Astrocyte (in vitro differentiated cells and primary cell): Measurements from ENCODE around the gene DLX3. TPM values are rescaled to one million over a fixed set of nuclear protein-coding genes. Genes with fewer than 3 reads are reported as not detected.

ENCODE experiments used
- DNase-seq: peaks from one replicate; pipeline ENCODE4 v3.0.0-alpha.2; 2010; ENCODE audit warnings: low read depth
- FAIRE-seq: peaks from 2 replicates; lab custom pipeline; 2011; peaks lifted over from hg19 to GRCh38; lab: Jason Lieb, UNC
- H2AFZ ChIP-seq: 2 replicates; pipeline ENCODE4 v1.6.0; 2012; ENCODE audit warnings: low read depth, low read length, inconsistent platforms
- H3K27ac ChIP-seq: 2 replicates; pipeline ENCODE4 v1.5.1; 2011; ENCODE audit warnings: low read depth, low read length, inconsistent platforms
- H3K27me3 ChIP-seq: 2 replicates; pipeline ENCODE4 v1.6.0; 2011; ENCODE audit warnings: low read length, inconsistent platforms; ENCODE audit not compliant: insufficient read depth
- H3K36me3 ChIP-seq: 2 replicates; pipeline ENCODE4 v1.5.1; 2011; ENCODE audit warnings: low read length, inconsistent platforms; ENCODE audit not compliant: insufficient read depth
- H3K4me1 ChIP-seq: 2 replicates; pipeline ENCODE4 v1.5.1; 2011; ENCODE audit warnings: low read length, inconsistent platforms; ENCODE audit not compliant: insufficient read depth
- H3K4me2 ChIP-seq: 2 replicates; pipeline ENCODE4 v1.6.0; 2012; ENCODE audit warnings: low read length, inconsistent platforms
- H3K4me3 ChIP-seq: 2 replicates; pipeline ENCODE4 v1.5.1; 2011; ENCODE audit warnings: low read depth, mild to moderate bottlenecking, low read length, inconsistent platforms; ENCODE audit not compliant: insufficient read depth
- H3K79me2 ChIP-seq: 2 replicates; pipeline ENCODE4 v1.6.0; 2012; ENCODE audit warnings: mild to moderate bottlenecking, low read length, inconsistent platforms; ENCODE audit not compliant: insufficient read depth
- H3K9ac ChIP-seq: 2 replicates; pipeline ENCODE4 v1.6.0; 2012; ENCODE audit warnings: mild to moderate bottlenecking, low read length, inconsistent platforms
- H3K9me3 ChIP-seq: 2 replicates; pipeline ENCODE4 v1.5.1; 2012; ENCODE audit warnings: low read depth, mild to moderate bottlenecking, low read length, inconsistent platforms; ENCODE audit not compliant: insufficient read depth
- H4K20me1 ChIP-seq: 2 replicates; pipeline ENCODE4 v1.6.0; 2012; ENCODE audit warnings: low read length, inconsistent platforms; ENCODE audit not compliant: insufficient read depth
- H3K27ac Mint-ChIP-seq: one replicate; pipeline ENCODE4 v1.8.0; 2021; ENCODE audit warnings: mild to moderate bottlenecking, mixed read lengths; ENCODE audit not compliant: unreplicated experiment
- H3K27me3 Mint-ChIP-seq: one replicate; pipeline ENCODE4 v1.8.0; 2021; ENCODE audit warnings: low read depth, mixed read lengths; ENCODE audit not compliant: unreplicated experiment
- H3K36me3 Mint-ChIP-seq: one replicate; pipeline ENCODE4 v1.8.0; 2021; ENCODE audit warnings: low read depth, mixed read lengths; ENCODE audit not compliant: unreplicated experiment
- H3K4me1 Mint-ChIP-seq: one replicate; pipeline ENCODE4 v1.8.0; 2021; ENCODE audit warnings: low read depth, mixed read lengths; ENCODE audit not compliant: unreplicated experiment
- H3K4me3 Mint-ChIP-seq: one replicate; pipeline ENCODE4 v1.8.0; 2021; ENCODE audit warnings: mild to moderate bottlenecking, moderate library complexity, mixed read lengths; ENCODE audit not compliant: unreplicated experiment
- H3K9me3 Mint-ChIP-seq: one replicate; pipeline ENCODE4 v1.8.0; 2021; ENCODE audit warnings: mild to moderate bottlenecking, mixed read lengths; ENCODE audit not compliant: unreplicated experiment
- CTCF ChIP-seq: IDR thresholded peaks from 2 replicates; pipeline ENCODE4 v1.5.1; 2011; ENCODE audit warnings: low read depth, mild to moderate bottlenecking, inconsistent platforms, low read length, moderate library complexity; ENCODE audit not compliant: insufficient read depth
- EZH2 ChIP-seq: IDR thresholded peaks from 2 replicates; pipeline ENCODE4 v1.6.1; 2012; ENCODE audit warnings: mild to moderate bottlenecking, low read length, inconsistent platforms; ENCODE audit not compliant: insufficient read depth
- total RNA-seq: library from RNA; stranded (reverse); gene quantifications from 2 replicates; pipeline ENCODE4 v1.2.1, GENCODE V29; 2021

The DLX3 gene
- total RNA-seq, 1 donor from 2014 or later, result 1.00 TPM

DNA sequence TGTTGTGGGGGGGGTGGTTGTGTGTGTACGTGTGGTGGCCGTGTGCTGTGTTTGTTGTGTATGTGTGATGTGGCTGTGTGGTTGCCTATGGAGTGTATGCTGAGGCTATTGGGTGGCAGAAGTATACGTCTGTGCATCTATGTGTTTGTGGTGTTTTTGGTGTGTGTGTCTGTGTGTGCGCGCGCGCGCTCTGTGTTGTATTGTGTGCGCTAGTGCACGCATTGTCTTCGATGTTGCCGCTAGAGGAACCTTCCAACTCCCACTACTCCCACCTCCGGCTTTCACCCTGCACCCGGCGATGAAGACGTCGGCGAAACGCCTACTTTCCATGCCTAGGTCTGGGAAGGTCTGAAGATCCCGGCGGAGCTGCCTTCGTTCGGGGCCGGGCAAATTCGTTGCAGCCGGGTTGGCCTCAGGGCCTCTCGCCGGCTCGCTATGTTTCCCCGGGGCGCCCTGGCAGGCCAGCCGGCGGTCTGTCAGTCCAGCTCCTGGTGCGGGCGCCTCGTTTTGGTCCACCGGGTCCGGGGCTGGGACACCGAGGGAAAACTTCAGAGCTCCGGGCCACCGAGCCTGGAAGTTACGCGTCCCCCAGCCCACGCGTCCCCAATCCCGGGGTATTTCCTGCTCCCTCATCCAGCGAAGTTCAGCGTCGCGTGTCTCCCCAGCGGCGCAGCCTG lies 31.3 kb downstream of the DLX3 start:
- peak overlapping the region; percentile 69 for H3K27ac Mint-ChIP-seq
- TF ChIP-seq EZH2 (peak; percentile 23), CTCF (no peak)
- peaks cover 84% of the 10 kb centered on the region for H3K27me3 Mint-ChIP-seq
- Histone ChIP-seq H3K9ac (no peak overlapping the region), H2AFZ (no peak overlapping the region), H3K9me3 (no peaks in the 10 kb centered on the region), H3K27ac (no peak overlapping the region), H3K4me3 (no peak overlapping the region), H4K20me1 (peaks cover 12% of the 10 kb centered on the region), H3K27me3 (peaks cover 73% of the 10 kb centered on the region), H3K4me1 (peaks cover 8% of the 10 kb centered on the region), H3K4me2 (peak overlapping the region; percentile 5), H3K36me3 (no peaks in the 10 kb centered on the region), H3K79me2 (no peaks in the 10 kb centered on the region)
- FAIRE-seq (no peak), DNase-seq (no peak)
- H3K9me3 Mint-ChIP-seq, result peaks cover 21% of the 10 kb centered on the region
- peaks cover 3% of the 10 kb centered on the region for H3K36me3 Mint-ChIP-seq
- H3K4me3 Mint-ChIP-seq, result no peak overlapping the region
- H3K4me1 Mint-ChIP-seq, result peaks cover 9% of the 10 kb centered on the region

DNA sequence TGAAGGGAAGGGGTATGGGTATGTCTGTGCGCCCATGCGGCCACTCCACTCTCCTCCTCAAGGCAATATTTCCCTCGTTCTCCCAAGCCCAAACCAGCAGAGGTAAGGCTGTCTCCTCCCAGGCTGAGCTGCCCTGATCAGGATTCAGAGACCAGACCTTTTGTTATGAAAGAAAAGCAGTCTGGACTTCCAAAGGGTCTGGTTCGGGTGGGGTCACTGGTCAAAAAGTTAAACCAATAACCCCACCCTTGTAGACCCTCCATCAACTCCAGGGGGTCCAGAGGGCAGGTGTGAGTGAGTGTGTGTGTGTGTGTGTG lies 31.8 kb downstream of the DLX3 start:
- Histone ChIP-seq H3K79me2 (no peaks in the 10 kb centered on the region), H4K20me1 (peaks cover 12% of the 10 kb centered on the region), H3K36me3 (no peaks in the 10 kb centered on the region), H2AFZ (no peak overlapping the region), H3K4me1 (peaks cover 8% of the 10 kb centered on the region), H3K9ac (no peak overlapping the region), H3K4me2 (no peak overlapping the region), H3K27ac (no peak overlapping the region), H3K27me3 (peaks cover 69% of the 10 kb centered on the region), H3K9me3 (no peaks in the 10 kb centered on the region), H3K4me3 (no peak overlapping the region)
- TF ChIP-seq EZH2, result peak; percentile 2
- TF ChIP-seq CTCF, result no peak
- no peak for FAIRE-seq
- H3K27ac Mint-ChIP-seq, result peak overlapping the region; percentile 26
- no peak overlapping the region for H3K4me3 Mint-ChIP-seq
- peaks cover 3% of the 10 kb centered on the region for H3K36me3 Mint-ChIP-seq
- DNase-seq, result no peak
- peaks cover 9% of the 10 kb centered on the region for H3K4me1 Mint-ChIP-seq
- H3K27me3 Mint-ChIP-seq, result peaks cover 81% of the 10 kb centered on the region
- H3K9me3 Mint-ChIP-seq, result peaks cover 21% of the 10 kb centered on the region

GRCh38 chr17:49962599-49963308 lies 32.3 kb downstream of the DLX3 start:
- Mint-ChIP-seq H3K4me1 (peaks cover 9% of the 10 kb centered on the region), H3K27ac (no peak overlapping the region), H3K4me3 (no peak overlapping the region), H3K36me3 (peaks cover 3% of the 10 kb centered on the region), H3K27me3 (peaks cover 76% of the 10 kb centered on the region), H3K9me3 (peaks cover 21% of the 10 kb centered on the region)
- TF ChIP-seq EZH2 (no peak), CTCF (no peak)
- peaks cover 64% of the 10 kb centered on the region for H3K27me3 ChIP-seq
- no peak overlapping the region for H3K27ac ChIP-seq
- peaks cover 12% of the 10 kb centered on the region for H4K20me1 ChIP-seq
- H3K79me2 ChIP-seq, result no peaks in the 10 kb centered on the region
- no peak overlapping the region for H2AFZ ChIP-seq
- no peaks in the 10 kb centered on the region for H3K9me3 ChIP-seq
- no peak overlapping the region for H3K9ac ChIP-seq
- no peak overlapping the region for H3K4me2 ChIP-seq
- peaks cover 8% of the 10 kb centered on the region for H3K4me1 ChIP-seq
- no peak overlapping the region for H3K4me3 ChIP-seq
- H3K36me3 ChIP-seq, result no peaks in the 10 kb centered on the region
- no peak for DNase-seq
- FAIRE-seq, result no peak
